HepG2 (cell line): ENCODE results near the gene COBLL1.

ENCODE experiments used
- CTCF ChIP-seq: sonication (generic); formaldehyde crosslinking; IDR thresholded peaks from 2 replicates; pipeline ENCODE4 v1.5.0; 2020; ENCODE audit warnings: mild to moderate bottlenecking, missing genetic modification reagents, moderate library complexity
- DRAP1 ChIP-seq: IDR thresholded peaks from 2 replicates; pipeline ENCODE4 v1.6.1; 2016; ENCODE audit warnings: missing genetic modification reagents, missing compliant biosample characterization
- EP300 ChIP-seq, 3 experiments: sonication (generic) in 1 of 3; formaldehyde crosslinking in 1 of 3; IDR thresholded peaks; 2 replicates each; pipeline versions ENCODE4 v1.5.1 to v1.6.1; 2011 to 2020; ENCODE audit warnings: low read depth in 2 of 3, low read length in 2 of 3, borderline replicate concordance in 1 of 3, improper control_type of control experiment in 1 of 3, mild to moderate bottlenecking in 1 of 3, missing genetic modification reagents in 1 of 3, moderate library complexity in 1 of 3
- ESRRA ChIP-seq: sonication (generic); formaldehyde crosslinking; IDR thresholded peaks from 2 replicates; pipeline ENCODE4 v1.5.1; 2020; ENCODE audit warnings: mild to moderate bottlenecking, low read depth, missing genetic modification reagents
- FOXA1 ChIP-seq, 2 experiments: fragments of 450-650 bp in 1 of 2; sonication (generic) in 1 of 2; formaldehyde crosslinking in 1 of 2; IDR thresholded peaks; 2 replicates each; pipeline versions ENCODE4 v1.4.0 to v1.6.1; 2016 to 2020; ENCODE audit warnings: missing genetic modification reagents in 1 of 2
- HNRNPL ChIP-seq: fragments of 200-400 bp; formaldehyde crosslinking; IDR thresholded peaks from 2 replicates; pipeline ENCODE4 v1.6.1; 2017; ENCODE audit warnings: mild to moderate bottlenecking, low read depth, low read length
- NCOR1 ChIP-seq: fragments of 200-600 bp; sonication (generic); IDR thresholded peaks from 2 replicates; pipeline ENCODE4 v1.7.0; 2017; ENCODE audit warnings: antibody characterized with exemption, low read length, borderline replicate concordance
- RAD21 ChIP-seq: fragments of 450-650 bp; formaldehyde crosslinking; IDR thresholded peaks from 2 replicates; pipeline ENCODE4 v1.5.0; 2020; ENCODE audit warnings: mild to moderate bottlenecking
- ZNF12 ChIP-seq: sonication (generic); formaldehyde crosslinking; IDR thresholded peaks from 2 replicates; pipeline ENCODE4 v1.5.0; 2020; ENCODE audit warnings: missing genetic modification reagents

GRCh38 chr2:164779383-164780057, 62.1 kb downstream of the COBLL1 start:
- no peak for TF ChIP-seq NCOR1
- TF ChIP-seq CTCF (CRISPR knock-in tag): no peak
- TF ChIP-seq ESRRA (CRISPR knock-in tag): no peak
- TF ChIP-seq HNRNPL: no peak
- TF ChIP-seq FOXA1 (IDR thresholded peaks at IDR 0.05): no peak
- no peak for TF ChIP-seq FOXA1 (CRISPR knock-in tag; IDR thresholded peaks at IDR 0.05)
- TF ChIP-seq EP300 (IDR thresholded peaks at IDR 0.05; ENCODE audit: low read depth in 2 of 2, low read length in 2 of 2): no peak
- no peak for TF ChIP-seq EP300 (CRISPR knock-in tag; IDR thresholded peaks at IDR 0.05; ENCODE audit: borderline replicate concordance)
- TF ChIP-seq DRAP1 (CRISPR knock-in tag): no peak
- no peak for TF ChIP-seq ZNF12 (CRISPR knock-in tag)
- no peak for TF ChIP-seq RAD21 (CRISPR knock-in tag)
